ENCODE results near the gene SLC48A1.

- TF ChIP-seq CTCF (IDR thresholded peaks at IDR 0.05; ENCODE audit: poor library complexity, severe bottlenecking) (no peak), EZH2 (IDR thresholded peaks at IDR 0.05; ENCODE audit: borderline replicate concordance, insufficient read depth, low read length, poor library complexity, severe bottlenecking) (no peak), REST (IDR thresholded peaks at IDR 0.05; ENCODE audit: borderline replicate concordance) (no peak), EP300 (conservative IDR thresholded peaks at IDR 0.05; ENCODE audit: poor library complexity, severe bottlenecking) (no peak)
Observed at GRCh38 chr12:47812797-47813510, 39.9 kb downstream of the SLC48A1 start.
